Jurkat, Clone E6-1 (cell line): ENCODE data around the gene ACMSD.
"Not testable (repeated sequence)": the region's sequence is repeated elsewhere in the genome, so short reads cannot be mapped to it uniquely, and the experiment has no call there.

Source experiments
- DNase-seq: peaks from one replicate; pipeline ENCODE4 v3.0.0-alpha.2; 2011; ENCODE audit warnings: low read depth, low spot score
- H3K4me3 ChIP-seq: 2 replicates; pipeline ENCODE4 v1.5.1; 2011; ENCODE audit warnings: mild to moderate bottlenecking, low read length, control low read depth, moderate library complexity

ACMSD gene

GRCh38 chr2:134897932-134898331 lies 59.5 kb downstream of the ACMSD start:
- no peak for DNase-seq
- H3K4me3 ChIP-seq, result no peak overlapping the region

GRCh38 chr2:134899204-134899603 lies 60.8 kb downstream of the ACMSD start:
- no peak overlapping the region for H3K4me3 ChIP-seq
- DNase-seq, result no peak

- DNase-seq, result no peak
- no peak overlapping the region for H3K4me3 ChIP-seq
Observed at GRCh38 chr2:134900151-134900550, 61.7 kb downstream of the ACMSD start.

GRCh38 chr2:134903701-134904100 lies 65.3 kb downstream of the ACMSD start:
- H3K4me3 ChIP-seq, DNase-seq: not testable (repeated sequence)

- H3K4me3 ChIP-seq, result no peak overlapping the region
- DNase-seq, result no peak
Observed at GRCh38 chr2:134905168-134905567, 66.8 kb downstream of the ACMSD start.

GRCh38 chr2:134906726-134907125 lies 68.3 kb downstream of the ACMSD start:
- H3K4me3 ChIP-seq, result no peak overlapping the region

GRCh38 chr2:134907441-134908116 lies 69.2 kb downstream of the ACMSD start:
- DNase-seq, H3K4me3 ChIP-seq: not testable (repeated sequence)

More at GRCh38 chr2:134906726-134907125, 68.3 kb downstream of the ACMSD start:
- DNase-seq, result no peak

GRCh38 chr2:134910763-134911399 lies 72.5 kb downstream of the ACMSD start:
- H3K4me3 ChIP-seq, result no peak overlapping the region
- DNase-seq, result no peak

- no peak overlapping the region for H3K4me3 ChIP-seq
- DNase-seq, result no peak
Observed at GRCh38 chr2:134911400-134911785, 73.0 kb downstream of the ACMSD start.

GRCh38 chr2:134912361-134912760 lies 73.9 kb downstream of the ACMSD start:
- DNase-seq, result no peak
- no peak overlapping the region for H3K4me3 ChIP-seq

- no peak for DNase-seq
- peak overlapping the region; percentile 64 for H3K4me3 ChIP-seq
Observed at GRCh38 chr2:134917360-134917865, 79.0 kb downstream of the ACMSD start.

GRCh38 chr2:134917888-134918525 lies 79.6 kb downstream of the ACMSD start:
- DNase-seq, result peak; percentile 91
- H3K4me3 ChIP-seq, result peak overlapping the region; percentile 64

GRCh38 chr2:134918526-134919340 lies 80.3 kb downstream of the ACMSD start, which contains the start of gene CCNT2:
Gene CCNT2, plus strand, starts transcription at chr2:134918822. Its CDS starts 33 bp downstream, at chr2:134918855.
- H3K4me3 ChIP-seq, result peak within 1 kb of the TSS; percentile 64
- peak; percentile 98 for DNase-seq

GRCh38 chr2:134919341-134920210 lies 81.2 kb downstream of the ACMSD start:
- peak; percentile 38 for DNase-seq
- peak overlapping the region; percentile 64 for H3K4me3 ChIP-seq

- H3K4me3 ChIP-seq, result no peak overlapping the region
- no peak for DNase-seq
Observed at GRCh38 chr2:134924912-134925311, 86.5 kb downstream of the ACMSD start.

- DNase-seq, result no peak
- no peak overlapping the region for H3K4me3 ChIP-seq
Observed at GRCh38 chr2:134926231-134926931, 88.0 kb downstream of the ACMSD start.

GRCh38 chr2:134927195-134927594 lies 88.8 kb downstream of the ACMSD start:
- DNase-seq, result no peak
- H3K4me3 ChIP-seq, result no peak overlapping the region
